H1 (cell line): ENCODE measurements around the gene SAMM50.

Source experiments
- CEBPB ChIP-seq: IDR thresholded peaks from 2 replicates; pipeline ENCODE4 v1.6.1; 2012; ENCODE audit warnings: low read depth, low read length
- JUN ChIP-seq: IDR thresholded peaks from 2 replicates; pipeline ENCODE4 v1.6.1; 2011; ENCODE audit warnings: low read depth, mild to moderate bottlenecking, improper control_type of control experiment, low read length
- KDM1A ChIP-seq: fragments of 200-600, 300-600 bp; sonication (generic); IDR thresholded peaks from 2 replicates; pipeline ENCODE4 v1.7.1; 2016; ENCODE audit warnings: mild to moderate bottlenecking, low read length, borderline replicate concordance
- KDM5A ChIP-seq: fragments of 200-600 bp; IDR thresholded peaks from 2 replicates; pipeline ENCODE4 v1.7.1; 2012; ENCODE audit warnings: mild to moderate bottlenecking, low read length, inconsistent platforms, mixed read lengths
- MAX ChIP-seq: IDR thresholded peaks from 2 replicates; pipeline ENCODE4 v1.6.1; 2012; ENCODE audit warnings: inconsistent platforms
- POLR2A ChIP-seq, 2 experiments: IDR thresholded peaks; 1 replicate in 1 of 2; 2 replicates in 1 of 2; pipeline ENCODE4 v1.6.1; 2011; ENCODE audit warnings: low read depth in 2 of 2, low read length in 2 of 2, mild to moderate bottlenecking in 2 of 2; ENCODE audit errors: control extremely low read depth in 1 of 2
- POLR2AphosphoS5 ChIP-seq: IDR thresholded peaks from 2 replicates; pipeline ENCODE4 v1.6.1; 2011; ENCODE audit warnings: low read depth, low read length
- SRF ChIP-seq: IDR thresholded peaks from 2 replicates; pipeline ENCODE4 v1.6.1; 2011; ENCODE audit warnings: mild to moderate bottlenecking, low read depth, low read length, moderate library complexity
- SUZ12 ChIP-seq: fragments of 200-600 bp; sonication (generic); IDR thresholded peaks from 2 replicates; pipeline ENCODE4 v1.6.1; 2012; ENCODE audit warnings: mild to moderate bottlenecking, inconsistent platforms, low read length, moderate library complexity, mixed read lengths
- YY1 ChIP-seq: IDR thresholded peaks from 2 replicates; pipeline ENCODE4 v1.6.1; 2011; ENCODE audit warnings: low read depth, mild to moderate bottlenecking, low read length
- TF ChIP-seq, protein P1 (sequence below), 3 experiments: IDR thresholded peaks; 1 replicate in 2 of 3; 2 replicates in 1 of 3; pipeline versions ENCODE4 v1.5.1 to v1.6.1; 2011; ENCODE audit warnings: low read length in 3 of 3, mild to moderate bottlenecking in 3 of 3, inconsistent platforms in 2 of 3, low read depth in 1 of 3, moderate library complexity in 1 of 3; ENCODE audit not compliant: insufficient read depth in 1 of 3; ENCODE audit errors: control extremely low read depth in 1 of 3

GRCh38 chr22:43983808-43984207 is 28.6 kb downstream of the SAMM50 start:
- TF ChIP-seq, protein P1, sequence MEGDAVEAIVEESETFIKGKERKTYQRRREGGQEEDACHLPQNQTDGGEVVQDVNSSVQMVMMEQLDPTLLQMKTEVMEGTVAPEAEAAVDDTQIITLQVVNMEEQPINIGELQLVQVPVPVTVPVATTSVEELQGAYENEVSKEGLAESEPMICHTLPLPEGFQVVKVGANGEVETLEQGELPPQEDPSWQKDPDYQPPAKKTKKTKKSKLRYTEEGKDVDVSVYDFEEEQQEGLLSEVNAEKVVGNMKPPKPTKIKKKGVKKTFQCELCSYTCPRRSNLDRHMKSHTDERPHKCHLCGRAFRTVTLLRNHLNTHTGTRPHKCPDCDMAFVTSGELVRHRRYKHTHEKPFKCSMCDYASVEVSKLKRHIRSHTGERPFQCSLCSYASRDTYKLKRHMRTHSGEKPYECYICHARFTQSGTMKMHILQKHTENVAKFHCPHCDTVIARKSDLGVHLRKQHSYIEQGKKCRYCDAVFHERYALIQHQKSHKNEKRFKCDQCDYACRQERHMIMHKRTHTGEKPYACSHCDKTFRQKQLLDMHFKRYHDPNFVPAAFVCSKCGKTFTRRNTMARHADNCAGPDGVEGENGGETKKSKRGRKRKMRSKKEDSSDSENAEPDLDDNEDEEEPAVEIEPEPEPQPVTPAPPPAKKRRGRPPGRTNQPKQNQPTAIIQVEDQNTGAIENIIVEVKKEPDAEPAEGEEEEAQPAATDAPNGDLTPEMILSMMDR (IDR thresholded peaks at IDR 0.05; ENCODE audit: control extremely low read depth in 1 of 3, insufficient read depth in 1 of 3, low read depth in 1 of 3, low read length in 3 of 3): no peak
- TF ChIP-seq MAX (no peak), POLR2A (IDR thresholded peaks at IDR 0.05; ENCODE audit: control extremely low read depth in 1 of 2, low read depth in 2 of 2, low read length in 2 of 2) (no peak), KDM1A (no peak), CEBPB (no peak), YY1 (no peak), JUN (no peak), POLR2AphosphoS5 (no peak), SRF (no peak), SUZ12 (no peak), KDM5A (no peak)
